NCI-H510A (cell line): ENCODE results near the gene ZBBX.

Source experiments
- DNase-seq: peaks from one replicate; lab custom pipeline; 2025; lab: John Stamatoyannopoulos, UW

ZBBX gene

DNA sequence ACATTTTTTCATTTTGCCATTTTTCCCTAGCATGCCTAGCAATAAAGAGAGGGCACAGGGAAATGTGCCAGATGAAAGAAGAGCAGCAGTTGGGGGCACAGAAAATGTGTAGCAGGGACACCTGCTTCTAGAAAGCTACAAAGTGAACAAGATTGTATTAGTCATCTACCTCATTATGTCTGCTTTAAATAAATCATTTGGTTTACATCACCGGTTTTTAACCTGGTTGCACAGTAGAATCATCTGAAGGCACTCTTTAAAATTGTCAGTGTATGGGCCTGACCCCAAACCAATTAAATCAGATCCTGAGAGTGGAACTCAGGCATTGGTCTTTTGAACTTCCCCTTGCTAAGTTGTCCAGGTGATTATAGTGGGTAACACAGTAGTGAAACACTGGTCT is 73.8 kb downstream of the ZBBX start:
- DNase-seq, result no peak

GRCh38 chr3:167305340-167305890 is 74.7 kb downstream of the ZBBX start:
- no peak for DNase-seq

GRCh38 chr3:167304077-167304476 is 76.0 kb downstream of the ZBBX start:
- no peak for DNase-seq

DNA sequence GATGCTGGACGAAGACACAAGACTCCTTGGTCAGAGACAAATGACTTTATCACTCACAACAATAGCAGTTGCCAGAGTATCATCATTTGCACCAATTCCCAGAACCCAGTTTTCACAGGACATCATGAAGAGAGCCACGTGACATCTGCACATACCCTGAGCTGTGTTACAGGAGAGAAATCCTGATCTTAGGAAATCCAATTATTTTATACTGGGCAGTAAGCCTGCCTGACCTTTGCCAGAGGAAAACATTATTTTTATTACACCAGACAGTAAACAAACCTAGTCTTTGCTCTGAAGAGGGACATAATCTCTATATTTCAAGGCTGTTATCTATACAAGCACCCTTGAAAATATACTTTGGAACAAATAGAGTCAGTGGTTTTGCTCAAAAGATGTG is 77.4 kb downstream of the ZBBX start:
- DNase-seq, result no peak

DNA sequence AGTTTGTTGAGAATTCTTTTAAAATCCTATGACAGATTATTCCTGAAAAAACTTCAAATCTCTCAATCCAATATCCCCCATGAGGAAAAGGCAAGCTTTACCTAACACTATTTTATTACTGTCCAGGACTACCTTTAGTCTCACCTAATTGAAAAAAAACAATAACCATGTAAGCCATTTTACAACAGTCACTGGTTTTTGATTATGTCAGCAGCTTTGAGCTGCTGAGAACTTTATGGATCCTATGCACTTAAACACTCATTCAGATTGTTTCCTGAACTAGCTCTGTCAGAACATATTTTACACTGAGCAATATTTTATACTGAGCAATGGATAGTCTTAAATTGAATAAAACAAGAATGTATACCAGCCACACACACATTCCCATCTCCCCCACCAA is 79.9 kb downstream of the ZBBX start:
- no peak for DNase-seq

DNA sequence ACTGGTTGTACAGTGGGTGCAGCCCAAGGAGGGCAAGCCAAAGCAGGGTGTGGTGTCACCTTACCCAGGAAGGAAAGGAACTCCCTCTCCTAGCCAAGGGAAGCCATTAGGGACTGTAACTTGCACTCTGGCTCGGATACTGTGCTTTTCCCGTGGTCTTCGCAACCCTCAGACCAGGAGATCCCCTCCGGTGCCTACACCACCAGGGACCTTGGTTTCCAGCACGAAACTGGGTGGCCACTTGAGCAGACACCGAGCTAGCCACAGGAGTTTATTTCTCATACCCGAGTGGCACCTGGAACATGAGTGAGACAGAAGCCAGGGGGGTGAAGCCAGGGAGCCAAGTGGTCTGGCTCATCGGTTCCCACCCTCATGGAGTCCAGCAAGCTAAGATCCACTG is 90.7 kb downstream of the ZBBX start:
- no peak for DNase-seq

GRCh38 chr3:167288737-167289136 is 91.4 kb downstream of the ZBBX start:
- DNase-seq, result no peak

- no peak for DNase-seq
Measured at GRCh38 chr3:167287308-167287707, 92.8 kb downstream of the ZBBX start.

GRCh38 chr3:167274141-167274874 is 105.8 kb downstream of the ZBBX start:
- no peak for DNase-seq

GRCh38 chr3:167253037-167253436 is 127.1 kb downstream of the ZBBX start:
- no peak for DNase-seq

GRCh38 chr3:167251678-167252077 is 128.4 kb downstream of the ZBBX start:
- DNase-seq, result no peak

GRCh38 chr3:167246252-167246651 is 133.8 kb downstream of the ZBBX start:
- no peak for DNase-seq

DNA sequence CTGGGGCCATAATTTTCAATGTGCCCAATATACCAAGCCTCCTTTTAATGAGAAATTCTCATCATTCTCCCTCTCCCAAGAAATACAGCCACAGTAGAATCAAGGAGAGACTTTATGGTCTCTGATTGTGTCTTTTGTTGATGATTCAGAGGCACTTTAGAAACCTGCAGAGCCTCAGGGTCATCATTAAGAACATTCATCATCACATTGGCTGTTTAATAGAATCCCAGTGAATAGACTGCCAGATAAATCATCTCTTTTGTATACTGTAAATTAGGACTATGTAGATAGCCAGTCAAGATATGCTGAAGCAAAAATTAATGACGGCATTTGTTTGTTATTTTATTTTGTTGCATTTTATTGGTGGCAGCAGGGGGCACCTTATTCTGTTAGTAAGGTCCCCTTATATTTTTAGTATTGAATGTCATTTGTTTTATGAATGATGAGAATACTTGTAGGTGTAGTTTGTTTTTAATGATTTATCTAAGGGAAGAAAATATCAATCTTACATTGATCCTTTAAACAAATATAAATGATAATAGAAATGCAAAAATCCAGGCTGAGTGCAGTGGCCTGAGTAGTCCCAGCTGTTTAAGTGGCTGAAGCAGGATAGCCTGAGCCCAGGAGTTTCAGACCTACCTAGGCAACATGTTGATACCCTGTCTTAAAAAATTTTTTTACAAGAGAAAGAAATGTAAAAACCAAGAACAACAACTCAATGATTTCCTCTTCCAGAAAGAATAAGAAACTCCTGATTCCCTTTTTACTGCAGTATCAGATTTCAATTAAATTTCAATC is 138.8 kb downstream of the ZBBX start:
- DNase-seq, result no peak

GRCh38 chr3:167228135-167228534 is 152.0 kb downstream of the ZBBX start:
- DNase-seq, result no peak

DNA sequence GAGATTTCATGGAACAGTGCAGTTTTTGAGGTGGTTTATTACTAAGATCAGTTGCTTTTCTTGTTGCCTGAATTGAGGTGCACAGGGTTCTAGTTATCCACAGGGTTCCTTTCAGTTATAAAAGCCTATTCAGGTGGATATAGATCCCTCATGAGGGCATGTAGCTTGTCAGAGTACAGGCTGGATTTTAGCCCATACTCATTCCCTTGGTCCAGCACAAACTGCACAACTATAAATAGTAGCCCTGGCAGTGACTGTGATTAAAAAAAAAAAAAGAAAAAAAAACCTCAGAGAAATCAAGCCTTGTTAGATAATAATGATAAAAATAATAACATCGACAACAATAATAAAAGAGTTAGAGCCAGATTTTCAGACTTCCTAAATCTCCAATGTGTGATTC is 154.3 kb downstream of the ZBBX start:
- no peak for DNase-seq

GRCh38 chr3:167209011-167209410 is 171.1 kb downstream of the ZBBX start:
- no peak for DNase-seq

DNA sequence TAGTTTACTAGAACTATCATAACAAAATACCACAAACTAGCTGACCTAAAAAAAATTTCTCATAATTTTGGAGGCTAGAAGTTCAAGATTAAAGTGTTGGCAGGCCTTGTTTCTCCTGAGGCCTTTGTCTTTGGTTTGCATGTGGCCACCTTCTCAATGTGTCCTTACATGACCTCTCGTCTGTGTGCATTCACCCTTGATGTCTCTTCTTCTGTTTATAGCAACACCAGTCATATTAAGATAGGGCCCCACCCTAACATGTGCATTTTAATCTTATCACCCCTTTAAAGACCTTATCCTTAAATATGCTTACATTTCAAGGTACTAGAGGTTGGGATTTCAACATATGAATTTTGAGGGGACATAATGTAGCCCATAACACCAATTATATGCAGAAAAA is 177.0 kb downstream of the ZBBX start:
- no peak for DNase-seq

DNA sequence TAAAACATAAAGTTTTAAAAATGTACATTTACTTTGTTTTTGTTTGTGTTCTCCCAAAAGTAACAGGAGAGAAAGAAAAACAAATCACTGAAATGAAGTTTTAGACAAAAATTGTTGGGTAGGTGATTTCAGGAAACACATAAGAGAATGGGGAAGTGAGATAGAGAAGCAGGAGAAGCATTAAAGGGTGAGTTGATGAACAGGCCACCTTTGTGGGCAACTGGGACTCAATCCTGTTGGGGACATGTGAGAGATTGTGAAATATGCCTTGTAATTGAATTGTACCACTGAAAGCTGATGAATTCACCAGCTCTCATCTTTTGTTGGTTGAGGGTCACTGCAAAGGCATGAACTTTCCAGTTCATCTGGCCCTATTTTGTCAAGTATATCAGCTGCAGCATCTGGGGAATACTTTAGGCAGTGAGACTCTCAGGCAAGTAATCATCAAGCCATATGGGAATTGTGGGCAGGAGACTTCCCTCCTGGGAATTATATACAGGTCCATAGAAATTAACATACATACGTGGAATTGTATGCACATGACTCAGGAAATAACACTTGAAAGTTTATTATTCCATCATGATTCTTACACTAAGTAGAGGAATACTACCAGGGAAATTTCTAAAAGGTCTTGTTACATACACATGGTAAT is 181.0 kb downstream of the ZBBX start:
- no peak for DNase-seq
